Measurements from ENCODE around the gene KCNJ16. TPM values are rescaled to one million over a fixed set of nuclear protein-coding genes. Genes with fewer than 3 reads are reported as not detected.

KCNJ16 gene
- total and polyA plus RNA-seq, 2 donors (not counting 1 experiment from before 2014, with no cell fraction given): not detected

GRCh38 chr17:70034158-70034557, 40.9 kb upstream of the KCNJ16 start:
- Histone ChIP-seq H3K27ac (ENCODE audit: insufficient read depth, low read length) (no peak overlapping the region), H3K9me3 (ENCODE audit: control insufficient read depth, insufficient read depth, low read depth, low read length) (no peaks in the 10 kb centered on the region), H3K4me1 (ENCODE audit: control insufficient read depth, extremely low read depth, insufficient read depth, low read length) (no peaks in the 10 kb centered on the region), H2AFZ (ENCODE audit: low read length) (no peak overlapping the region), H3K4me3 (replicated peaks in 1 of 4; ENCODE audit: control extremely low read depth in 1 of 4, insufficient read depth in 1 of 4, low read depth in 3 of 4, low read length in 4 of 4) (no peak overlapping the region), H3K4me2 (ENCODE audit: extremely low read depth, insufficient read depth, low read length) (no peak overlapping the region), H3K79me2 (ENCODE audit: control insufficient read depth, insufficient read depth, low read length) (no peaks in the 10 kb centered on the region), H4K20me1 (ENCODE audit: control insufficient read depth, extremely low read depth, insufficient read depth, low read length) (no peaks in the 10 kb centered on the region), H3K36me3 (ENCODE audit: control insufficient read depth, insufficient read depth, low read length) (no peaks in the 10 kb centered on the region), H3K9ac (ENCODE audit: insufficient read depth, low read length) (no peak overlapping the region), H3K27me3 (ENCODE audit: control insufficient read depth, insufficient read depth, low read length) (no peaks in the 10 kb centered on the region)
- TF ChIP-seq EZH2 (IDR thresholded peaks at IDR 0.05; ENCODE audit: low read length, missing control alignments): no peak
- TF ChIP-seq, protein P1, sequence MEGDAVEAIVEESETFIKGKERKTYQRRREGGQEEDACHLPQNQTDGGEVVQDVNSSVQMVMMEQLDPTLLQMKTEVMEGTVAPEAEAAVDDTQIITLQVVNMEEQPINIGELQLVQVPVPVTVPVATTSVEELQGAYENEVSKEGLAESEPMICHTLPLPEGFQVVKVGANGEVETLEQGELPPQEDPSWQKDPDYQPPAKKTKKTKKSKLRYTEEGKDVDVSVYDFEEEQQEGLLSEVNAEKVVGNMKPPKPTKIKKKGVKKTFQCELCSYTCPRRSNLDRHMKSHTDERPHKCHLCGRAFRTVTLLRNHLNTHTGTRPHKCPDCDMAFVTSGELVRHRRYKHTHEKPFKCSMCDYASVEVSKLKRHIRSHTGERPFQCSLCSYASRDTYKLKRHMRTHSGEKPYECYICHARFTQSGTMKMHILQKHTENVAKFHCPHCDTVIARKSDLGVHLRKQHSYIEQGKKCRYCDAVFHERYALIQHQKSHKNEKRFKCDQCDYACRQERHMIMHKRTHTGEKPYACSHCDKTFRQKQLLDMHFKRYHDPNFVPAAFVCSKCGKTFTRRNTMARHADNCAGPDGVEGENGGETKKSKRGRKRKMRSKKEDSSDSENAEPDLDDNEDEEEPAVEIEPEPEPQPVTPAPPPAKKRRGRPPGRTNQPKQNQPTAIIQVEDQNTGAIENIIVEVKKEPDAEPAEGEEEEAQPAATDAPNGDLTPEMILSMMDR (conservative IDR thresholded peaks at IDR 0.05 in 1 of 2, IDR thresholded peaks at IDR 0.05 in 1 of 2; ENCODE audit: low read depth in 1 of 2, low read length in 2 of 2): no peak
- DNase-seq (ENCODE audit: low read depth in 2 of 2): no peak

DNA sequence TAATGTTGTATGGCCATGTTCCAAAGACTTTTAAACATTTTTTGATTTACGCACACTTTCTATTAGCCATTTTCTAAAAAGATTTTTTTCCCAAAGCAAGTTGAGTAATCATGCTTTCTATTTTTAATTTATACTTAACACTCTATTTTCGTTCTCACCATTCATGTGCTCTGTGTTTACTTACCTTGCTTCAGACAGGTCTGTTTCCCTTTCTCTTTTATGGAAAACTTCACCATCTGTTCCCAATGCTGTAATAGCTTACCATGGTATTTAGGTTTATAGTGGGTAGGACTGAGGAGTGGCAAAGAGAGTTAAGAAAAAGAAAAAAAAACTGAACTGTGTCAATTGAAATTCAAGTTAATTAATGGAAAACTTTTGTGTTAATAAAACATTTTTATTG, 37.5 kb upstream of the KCNJ16 start:
- Histone ChIP-seq H3K27ac (ENCODE audit: insufficient read depth, low read length) (no peak overlapping the region), H3K9me3 (ENCODE audit: control insufficient read depth, insufficient read depth, low read depth, low read length) (no peaks in the 10 kb centered on the region), H3K4me3 (replicated peaks in 1 of 4; ENCODE audit: control extremely low read depth in 1 of 4, insufficient read depth in 1 of 4, low read depth in 3 of 4, low read length in 4 of 4) (no peak overlapping the region), H3K27me3 (ENCODE audit: control insufficient read depth, insufficient read depth, low read length) (no peaks in the 10 kb centered on the region), H2AFZ (ENCODE audit: low read length) (no peak overlapping the region), H3K79me2 (ENCODE audit: control insufficient read depth, insufficient read depth, low read length) (no peaks in the 10 kb centered on the region), H3K4me1 (ENCODE audit: control insufficient read depth, extremely low read depth, insufficient read depth, low read length) (no peaks in the 10 kb centered on the region), H3K9ac (ENCODE audit: insufficient read depth, low read length) (no peak overlapping the region), H4K20me1 (ENCODE audit: control insufficient read depth, extremely low read depth, insufficient read depth, low read length) (no peaks in the 10 kb centered on the region), H3K36me3 (ENCODE audit: control insufficient read depth, insufficient read depth, low read length) (no peaks in the 10 kb centered on the region), H3K4me2 (ENCODE audit: extremely low read depth, insufficient read depth, low read length) (no peak overlapping the region)
- no peak for DNase-seq (ENCODE audit: low read depth in 2 of 2)
- TF ChIP-seq, protein P1 (conservative IDR thresholded peaks at IDR 0.05 in 1 of 2, IDR thresholded peaks at IDR 0.05 in 1 of 2; ENCODE audit: low read depth in 1 of 2, low read length in 2 of 2): no peak
- no peak for TF ChIP-seq EZH2 (IDR thresholded peaks at IDR 0.05; ENCODE audit: low read length, missing control alignments)

GRCh38 chr17:70040336-70040735, 34.7 kb upstream of the KCNJ16 start:
- H3K36me3 ChIP-seq (ENCODE audit: control insufficient read depth, insufficient read depth, low read length): no peaks in the 10 kb centered on the region
- H3K27me3 ChIP-seq (ENCODE audit: control insufficient read depth, insufficient read depth, low read length): no peaks in the 10 kb centered on the region
- no peak overlapping the region for H2AFZ ChIP-seq (ENCODE audit: low read length)
- TF ChIP-seq, protein P1 (conservative IDR thresholded peaks at IDR 0.05 in 1 of 2, IDR thresholded peaks at IDR 0.05 in 1 of 2; ENCODE audit: low read depth in 1 of 2, low read length in 2 of 2): no peak
- TF ChIP-seq EZH2 (IDR thresholded peaks at IDR 0.05; ENCODE audit: low read length, missing control alignments): no peak
- H3K9ac ChIP-seq (ENCODE audit: insufficient read depth, low read length): no peak overlapping the region
- no peaks in the 10 kb centered on the region for H4K20me1 ChIP-seq (ENCODE audit: control insufficient read depth, extremely low read depth, insufficient read depth, low read length)
- DNase-seq (ENCODE audit: low read depth in 2 of 2): peak; percentile 25 to 54
- no peaks in the 10 kb centered on the region for H3K79me2 ChIP-seq (ENCODE audit: control insufficient read depth, insufficient read depth, low read length)
- H3K4me2 ChIP-seq (ENCODE audit: extremely low read depth, insufficient read depth, low read length): no peak overlapping the region
- no peaks in the 10 kb centered on the region for H3K9me3 ChIP-seq (ENCODE audit: control insufficient read depth, insufficient read depth, low read depth, low read length)
- no peaks in the 10 kb centered on the region for H3K4me1 ChIP-seq (ENCODE audit: control insufficient read depth, extremely low read depth, insufficient read depth, low read length)
- no peak overlapping the region for H3K4me3 ChIP-seq (replicated peaks in 1 of 4; ENCODE audit: control extremely low read depth in 1 of 4, insufficient read depth in 1 of 4, low read depth in 3 of 4, low read length in 4 of 4)
- H3K27ac ChIP-seq (ENCODE audit: insufficient read depth, low read length): no peak overlapping the region
